ENCODE data around the gene AEBP1.

DNA sequence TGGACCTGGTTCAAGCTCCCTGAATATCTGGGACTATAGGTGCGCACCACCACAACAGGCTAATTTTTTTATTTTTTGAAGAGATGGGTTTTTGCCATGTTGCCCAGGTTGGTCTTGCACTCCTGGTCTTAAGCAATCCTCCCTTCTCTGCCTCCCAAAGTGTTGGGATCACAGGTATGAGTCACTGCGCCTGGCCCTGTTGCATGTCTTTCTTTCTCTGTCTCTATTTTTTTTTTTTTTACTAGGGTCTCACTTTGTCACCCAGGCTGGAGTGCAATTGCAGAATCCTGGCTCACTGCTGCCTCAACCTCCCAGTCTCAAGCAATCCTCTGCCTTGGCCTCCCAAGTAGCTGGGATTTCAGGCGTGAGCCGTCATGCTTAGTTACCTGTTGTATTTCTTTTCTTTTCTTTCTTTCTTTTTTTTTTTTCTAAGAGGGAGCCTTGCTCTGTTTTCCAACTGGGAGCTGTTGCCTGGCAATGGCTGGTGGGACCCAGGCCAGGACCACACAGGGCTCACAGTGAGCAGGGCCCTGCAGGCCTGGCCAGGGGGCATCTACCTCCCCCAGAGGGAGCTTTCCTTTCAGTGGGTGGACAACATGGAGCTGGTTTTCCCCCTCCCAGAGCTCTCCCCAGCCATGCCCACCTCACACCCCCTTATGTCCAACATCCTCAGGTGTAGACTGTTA, 30.9 kb downstream of the AEBP1 start:
- TF ChIP-seq, protein P1, sequence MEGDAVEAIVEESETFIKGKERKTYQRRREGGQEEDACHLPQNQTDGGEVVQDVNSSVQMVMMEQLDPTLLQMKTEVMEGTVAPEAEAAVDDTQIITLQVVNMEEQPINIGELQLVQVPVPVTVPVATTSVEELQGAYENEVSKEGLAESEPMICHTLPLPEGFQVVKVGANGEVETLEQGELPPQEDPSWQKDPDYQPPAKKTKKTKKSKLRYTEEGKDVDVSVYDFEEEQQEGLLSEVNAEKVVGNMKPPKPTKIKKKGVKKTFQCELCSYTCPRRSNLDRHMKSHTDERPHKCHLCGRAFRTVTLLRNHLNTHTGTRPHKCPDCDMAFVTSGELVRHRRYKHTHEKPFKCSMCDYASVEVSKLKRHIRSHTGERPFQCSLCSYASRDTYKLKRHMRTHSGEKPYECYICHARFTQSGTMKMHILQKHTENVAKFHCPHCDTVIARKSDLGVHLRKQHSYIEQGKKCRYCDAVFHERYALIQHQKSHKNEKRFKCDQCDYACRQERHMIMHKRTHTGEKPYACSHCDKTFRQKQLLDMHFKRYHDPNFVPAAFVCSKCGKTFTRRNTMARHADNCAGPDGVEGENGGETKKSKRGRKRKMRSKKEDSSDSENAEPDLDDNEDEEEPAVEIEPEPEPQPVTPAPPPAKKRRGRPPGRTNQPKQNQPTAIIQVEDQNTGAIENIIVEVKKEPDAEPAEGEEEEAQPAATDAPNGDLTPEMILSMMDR (IDR thresholded peaks at IDR 0.05): no peak
- no peak for TF ChIP-seq POLR2AphosphoS5 (IDR thresholded peaks at IDR 0.05)
